NT2/D1 (cell line): Measurements from ENCODE around the gene OGFR.

Experiments used
- SUZ12 ChIP-seq: IDR thresholded peaks from 2 replicates; pipeline ENCODE4 v1.6.1; 2011; ENCODE audit not compliant: insufficient read length, insufficient read depth; ENCODE audit errors: extremely low read depth
- YY1 ChIP-seq: IDR thresholded peaks from 2 replicates; pipeline ENCODE4 v1.6.1; 2011; ENCODE audit not compliant: insufficient read length, insufficient read depth
- ZNF274 ChIP-seq: IDR thresholded peaks from 2 replicates; pipeline ENCODE4 v1.6.1; 2011; ENCODE audit warnings: mild to moderate bottlenecking, low read depth, low read length

GRCh38 chr20:62792182-62792939 lies 12.3 kb upstream of the OGFR start:
- TF ChIP-seq YY1: no peak
- TF ChIP-seq SUZ12: no peak
- TF ChIP-seq ZNF274: no peak
